GM19238 (cell line): ENCODE measurements around the gene CYP26C1.
"Not testable (repeated sequence)": the region's sequence is repeated elsewhere in the genome, so short reads cannot be mapped to it uniquely, and the experiment has no call there.

Source experiments
- DNase-seq: peaks from one replicate; pipeline ENCODE4 v3.0.0; 2011; ENCODE audit warnings: low spot score; ENCODE audit not compliant: insufficient read length

Gene CYP26C1

DNA sequence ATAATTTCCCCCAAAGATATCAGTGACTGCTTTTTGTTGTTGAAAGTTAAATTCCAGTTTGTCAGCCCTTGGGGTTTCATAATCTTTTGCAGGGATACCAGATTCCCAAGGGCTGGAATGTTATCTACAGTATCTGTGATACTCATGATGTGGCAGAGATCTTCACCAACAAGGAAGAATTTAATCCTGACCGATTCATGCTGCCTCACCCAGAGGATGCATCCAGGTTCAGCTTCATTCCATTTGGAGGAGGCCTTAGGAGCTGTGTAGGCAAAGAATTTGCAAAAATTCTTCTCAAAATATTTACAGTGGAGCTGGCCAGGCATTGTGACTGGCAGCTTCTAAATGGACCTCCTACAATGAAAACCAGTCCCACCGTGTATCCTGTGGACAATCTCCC is 16.3 kb downstream of the CYP26C1 start:
- no peak for DNase-seq

DNA sequence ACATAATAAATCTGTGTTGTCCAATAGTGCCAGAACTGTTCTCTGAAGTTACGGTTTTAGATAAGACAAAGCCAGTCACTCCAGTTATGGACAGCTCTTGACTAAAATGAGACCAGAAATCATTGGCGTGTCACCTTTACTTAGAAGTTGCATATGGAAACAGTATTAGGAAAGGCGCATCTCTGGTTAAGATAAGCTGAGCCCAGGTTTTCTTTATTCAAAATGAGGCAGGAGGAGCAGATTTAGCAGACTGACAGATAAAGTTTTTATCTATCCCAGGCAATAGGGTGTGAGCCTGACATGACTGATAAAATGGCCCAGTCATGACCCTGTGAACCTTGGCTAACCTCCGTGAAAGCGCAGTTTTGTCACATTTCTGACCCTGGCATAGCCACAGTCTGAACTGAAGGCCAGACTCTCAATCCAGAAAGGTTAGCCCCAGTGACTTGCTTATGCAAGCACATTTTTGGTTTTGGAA is 17.3 kb downstream of the CYP26C1 start:
- DNase-seq, result no peak

DNA sequence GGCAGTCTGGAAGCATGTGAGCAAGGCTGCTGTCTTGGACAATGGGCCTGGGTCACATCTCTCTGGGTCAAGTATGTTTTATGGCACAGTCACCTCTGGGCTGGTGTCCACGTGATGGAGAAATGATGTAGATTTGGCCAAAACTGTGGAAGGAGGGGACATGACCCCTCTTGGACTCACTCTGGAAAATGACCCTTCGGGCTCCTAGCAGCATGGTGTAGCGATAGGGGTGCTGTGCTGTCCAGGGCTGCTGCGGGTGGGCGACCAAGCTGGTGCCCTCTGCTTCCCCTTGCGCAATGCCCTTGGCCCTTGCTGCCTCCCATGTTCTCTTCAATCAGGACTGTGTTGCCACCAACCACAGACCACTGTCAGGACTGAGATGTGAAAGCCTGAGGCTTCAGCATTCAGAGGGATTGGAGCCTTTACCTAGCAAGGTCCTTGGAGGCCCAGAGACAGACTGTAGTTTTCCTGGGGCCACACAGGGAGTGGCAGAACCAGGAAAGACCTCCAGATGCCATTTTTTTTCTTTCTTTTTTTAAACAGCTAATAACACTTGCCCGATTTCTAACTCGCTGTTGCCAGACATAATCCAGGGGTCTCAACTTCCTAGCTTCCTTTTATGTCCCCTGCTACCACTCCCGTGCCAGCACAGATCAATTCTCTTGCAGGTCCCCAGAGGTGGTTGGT is 19.2 kb downstream of the CYP26C1 start:
- DNase-seq, result no peak

- DNase-seq, result peak; percentile 77
Observed at GRCh38 chr10:93080350-93081046, 19.9 kb downstream of the CYP26C1 start.

DNA sequence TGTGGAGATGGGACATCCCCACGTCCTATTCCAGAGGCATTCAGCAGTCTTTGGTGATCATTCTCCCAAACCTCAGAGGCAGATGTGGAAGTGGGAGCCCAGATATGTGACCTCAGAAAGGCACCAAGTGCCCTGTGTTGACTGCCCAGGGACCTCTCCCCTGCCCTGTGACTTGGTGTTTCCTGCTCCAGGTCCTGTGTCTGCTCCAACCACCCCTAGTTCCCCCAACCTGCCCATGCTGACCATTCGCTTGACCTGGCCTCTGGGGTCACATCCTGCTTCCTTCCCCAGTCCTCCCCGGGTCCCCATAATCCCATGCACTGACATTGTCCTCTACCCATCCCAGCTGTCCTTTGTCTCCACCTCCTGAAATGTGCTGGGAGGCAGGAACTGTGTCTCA is 20.7 kb downstream of the CYP26C1 start:
- DNase-seq, result no peak

GRCh38 chr10:93081834-93082233 is 21.2 kb downstream of the CYP26C1 start:
- DNase-seq, result no peak

- DNase-seq, result no peak
Observed at GRCh38 chr10:93083743-93084539, 23.3 kb downstream of the CYP26C1 start.

DNA sequence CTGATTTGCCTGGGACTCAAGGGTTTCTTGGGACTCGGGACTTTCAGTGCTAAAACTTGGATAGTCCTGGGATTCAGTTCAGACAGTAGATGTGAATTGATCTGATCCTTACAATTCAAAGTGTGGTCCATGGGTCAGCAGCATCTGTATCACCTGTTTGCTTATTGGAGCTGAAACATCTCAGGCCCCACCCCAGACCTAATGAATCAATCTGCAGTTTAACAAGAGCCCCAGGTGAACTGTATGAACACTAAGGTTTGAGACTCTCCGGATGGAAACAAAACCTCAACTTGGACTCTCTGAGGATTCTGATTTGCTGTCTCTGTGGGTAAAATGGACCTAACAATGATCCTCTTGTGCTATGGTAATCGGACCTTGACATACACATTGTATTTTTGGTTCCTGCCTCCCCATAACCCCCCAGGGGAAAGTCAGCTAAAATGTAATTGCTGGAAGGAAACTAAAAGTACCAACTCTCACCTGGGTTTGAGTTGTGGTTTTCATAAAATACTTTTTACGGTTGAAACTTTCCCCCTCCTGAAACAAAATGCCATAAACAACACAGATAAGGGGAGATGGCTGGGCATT is 24.8 kb downstream of the CYP26C1 start:
- DNase-seq, result no peak

GRCh38 chr10:93086289-93086688 is 25.7 kb downstream of the CYP26C1 start:
- DNase-seq, result no peak

DNA sequence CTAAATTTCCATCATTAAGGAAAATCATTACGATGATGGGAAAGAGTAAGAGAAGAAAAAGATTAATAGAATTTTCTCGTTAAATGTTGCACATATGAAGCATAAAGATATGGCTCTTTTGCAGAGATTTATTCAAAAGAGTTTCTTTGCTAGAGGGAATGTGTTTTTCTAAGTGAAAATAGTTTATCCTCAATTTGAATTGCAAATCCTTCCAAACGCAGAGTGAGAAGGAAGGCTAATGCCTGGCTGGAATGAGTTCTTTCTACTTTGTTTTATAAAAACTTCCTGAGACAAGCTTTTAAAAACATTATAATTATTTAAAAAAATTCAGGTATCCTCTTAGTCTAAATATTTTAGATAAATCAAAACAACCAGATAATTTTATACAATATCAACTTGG is 27.2 kb downstream of the CYP26C1 start:
- no peak for DNase-seq

DNA sequence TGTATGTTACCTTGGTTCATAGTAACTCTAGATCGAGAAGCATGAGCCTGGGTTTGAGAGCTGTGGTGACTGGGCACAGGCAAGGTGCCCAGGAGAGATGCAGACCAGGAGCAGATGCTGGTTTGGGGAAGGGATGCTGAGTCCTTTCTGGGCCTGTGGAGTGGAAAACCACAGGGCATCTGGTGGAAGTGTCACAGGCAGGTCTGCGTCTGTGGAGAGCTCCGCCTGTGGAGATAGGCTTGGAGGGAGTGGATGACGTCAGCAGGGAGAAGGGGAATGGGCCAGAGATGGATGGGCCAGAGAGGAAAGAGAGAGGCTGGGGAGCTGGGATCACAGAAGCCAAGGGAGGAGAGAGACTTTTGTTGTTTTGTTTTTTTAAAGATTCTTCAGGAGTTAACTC is 27.9 kb downstream of the CYP26C1 start:
- DNase-seq, result no peak

DNA sequence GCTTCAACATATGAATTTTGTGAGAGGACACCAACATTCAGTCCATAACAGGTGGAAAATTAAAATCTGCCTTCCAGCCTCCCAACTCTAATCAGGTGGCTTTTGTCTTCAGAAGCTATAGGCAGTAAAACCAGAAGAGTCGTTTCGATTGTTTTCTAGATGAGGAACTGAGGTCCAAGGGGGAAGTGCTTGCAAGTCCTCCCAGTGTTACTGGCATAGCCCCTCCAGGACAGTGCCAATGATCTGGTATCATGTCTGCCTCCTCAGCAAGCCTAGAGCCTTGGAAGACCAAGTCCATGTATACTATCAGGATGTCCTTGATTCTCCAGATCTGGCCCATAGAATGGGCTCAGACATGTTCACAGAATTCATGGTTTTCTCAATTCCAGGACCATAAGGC is 30.0 kb downstream of the CYP26C1 start:
- no peak for DNase-seq

DNA sequence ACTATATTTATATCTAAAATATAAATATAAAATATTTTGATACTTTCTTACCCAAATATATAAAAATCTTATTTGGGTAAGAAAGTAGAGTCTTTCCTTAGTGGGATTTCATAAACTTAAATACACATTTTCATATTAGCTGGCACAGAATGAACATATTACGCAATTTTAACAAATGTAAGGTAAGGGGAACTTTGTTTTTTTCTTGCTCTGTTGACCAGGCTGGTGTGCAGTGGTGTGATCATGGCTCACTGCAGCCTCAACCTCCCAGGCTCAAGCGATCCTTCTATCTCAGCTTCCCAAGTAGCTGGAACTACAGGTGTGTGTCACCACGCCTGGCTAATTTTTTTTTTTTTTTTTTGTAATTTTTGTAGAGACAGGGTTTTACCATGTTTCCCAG is 31.4 kb downstream of the CYP26C1 start:
- DNase-seq, result no peak

GRCh38 chr10:93095225-93095624 is 34.6 kb downstream of the CYP26C1 start:
- DNase-seq, result no peak

DNA sequence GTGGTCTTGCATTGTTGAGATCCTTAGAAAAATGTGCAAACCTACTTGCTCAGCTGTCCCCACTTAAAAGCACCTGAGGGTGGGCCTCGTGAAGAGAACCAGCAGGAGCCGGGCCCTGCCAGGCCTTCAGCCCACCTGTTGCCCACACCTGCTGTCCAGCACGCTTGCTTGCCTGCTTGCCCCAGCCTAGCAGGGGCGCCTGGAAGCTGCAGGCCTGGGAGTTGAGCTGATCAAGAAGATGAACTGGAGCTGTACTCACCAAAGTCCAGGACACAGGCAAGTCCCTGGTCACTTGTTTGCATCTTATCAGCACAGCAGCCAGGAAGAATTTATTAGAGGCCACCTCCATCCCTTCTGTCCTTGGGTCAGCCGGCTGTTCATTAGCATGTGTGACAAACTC is 36.3 kb downstream of the CYP26C1 start:
- DNase-seq, result no peak

- DNase-seq, result no peak
Observed at GRCh38 chr10:93097386-93097785, 36.8 kb downstream of the CYP26C1 start.

GRCh38 chr10:93098816-93099215 is 38.2 kb downstream of the CYP26C1 start:
- no peak for DNase-seq

DNA sequence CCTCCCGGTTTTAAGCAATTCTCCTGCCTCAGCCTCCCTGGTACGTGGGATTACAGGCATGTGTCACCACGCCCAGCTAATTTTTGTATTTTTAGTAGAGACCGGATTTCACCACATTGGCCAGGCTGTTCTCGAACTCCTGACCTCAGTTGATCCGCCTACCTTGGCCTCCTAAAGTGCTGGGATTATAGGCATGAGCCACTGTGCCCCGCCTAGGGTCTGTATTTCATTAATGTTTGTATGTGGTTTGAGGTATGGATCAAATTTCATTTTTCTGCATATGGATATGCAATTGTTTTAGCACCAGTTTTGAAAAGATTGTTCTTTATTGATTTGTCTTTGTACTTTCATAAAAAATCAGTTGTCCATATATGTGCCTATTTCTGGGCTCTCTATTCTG is 39.1 kb downstream of the CYP26C1 start:
- DNase-seq, result no peak

GRCh38 chr10:93101148-93101547 is 40.5 kb downstream of the CYP26C1 start:
- not testable (repeated sequence) for DNase-seq

DNA sequence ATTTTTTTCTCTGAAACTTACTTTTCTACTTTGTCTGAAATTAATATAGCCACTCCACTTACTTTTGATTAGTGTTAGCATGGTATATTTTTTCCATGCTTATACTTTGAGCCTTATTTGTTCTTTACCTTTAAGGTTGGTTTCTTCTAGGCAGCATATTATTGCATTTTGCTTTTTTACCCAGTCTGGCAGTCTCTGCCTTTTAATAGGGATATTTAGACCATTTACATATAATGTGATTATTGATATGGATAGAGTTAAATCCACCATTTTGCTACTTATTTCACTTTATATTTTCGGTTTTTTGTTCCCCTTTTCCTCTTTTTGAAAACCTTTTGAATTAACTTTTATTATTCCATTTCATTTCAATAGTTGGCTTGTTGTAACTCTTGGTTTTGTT is 43.4 kb downstream of the CYP26C1 start:
- no peak for DNase-seq

- DNase-seq, result no peak
Observed at GRCh38 chr10:93106631-93107072, 46.1 kb downstream of the CYP26C1 start.
